HepG2 (cell line): ENCODE measurements around the gene CLUH. TPM values are rescaled to one million over a fixed set of nuclear protein-coding genes. Genes with fewer than 3 reads are reported as not detected.

ENCODE experiments used
- ATAC-seq: fragments of 200-7000 bp; cut with Tn5 transposase; 3 replicates; pipeline ENCODE4 v1.9.1; 2020; ENCODE audit warnings: mild to moderate bottlenecking, moderate library complexity
- BruUV-seq: library from RNA; stranded (reverse); fragments of 400-500 nt; replicated peaks from 2 replicates; lab custom pipeline; 2021; lab: Mats Ljungman, UMichigan
- CTCF ChIA-PET: fragments of 300-600 bp; formaldehyde crosslinking; extraction: SDS; loops from one replicate; lab custom pipeline; 2021; ENCODE audit warnings: low total read pairs, inconsistent platforms, low intra/inter-chr PET ratio; lab: Yijun Ruan, JAX
- POLR2A ChIA-PET: fragments of 350-600 bp; sonication (Branson Sonifier 250); formaldehyde crosslinking; loops from one replicate; lab custom pipeline; 2020; ENCODE audit warnings: antibody characterized with exemption, inconsistent platforms; lab: Yijun Ruan, JAX
- DNase-seq: peaks from one replicate; pipeline ENCODE4 v3.0.0-alpha.2; 2015; ENCODE audit warnings: low spot score
- FAIRE-seq: peaks from 3 replicates; lab custom pipeline; 2011; peaks lifted over from hg19 to GRCh38; lab: Jason Lieb, UNC
- H2AFZ ChIP-seq: one replicate; pipeline ENCODE4 v1.6.1; 2011; ENCODE audit warnings: low read length, inconsistent platforms
- H3K27ac ChIP-seq: fragments of 300-600 bp; 3 replicates; pipeline ENCODE4 v1.8.0; 2011; ENCODE audit warnings: mixed run types, mild to moderate bottlenecking, mixed read lengths, low read length, inconsistent platforms; ENCODE audit not compliant: insufficient read depth; ENCODE audit errors: extremely low read length
- H3K27me3 ChIP-seq, 2 experiments: fragments of 200-600 bp in 1 of 2; 2 replicates in 1 of 2; 3 replicates in 1 of 2; pipeline versions ENCODE4 v1.6.0 to v1.8.0; 2011; ENCODE audit warnings: low read length in 2 of 2, mild to moderate bottlenecking in 2 of 2, moderate library complexity in 2 of 2, inconsistent platforms in 1 of 2; ENCODE audit not compliant: insufficient read depth in 2 of 2, control insufficient read depth in 1 of 2
- H3K36me3 ChIP-seq, 2 experiments: fragments of 200-600 bp in 1 of 2; replicated peaks in 1 of 2; 2 replicates in 1 of 2; 3 replicates in 1 of 2; pipeline versions ENCODE4 v1.5.1 to v1.8.0; 2011; ENCODE audit warnings: low read length in 2 of 2, inconsistent platforms in 1 of 2; ENCODE audit not compliant: insufficient read depth in 2 of 2, control insufficient read depth in 1 of 2
- H3K4me1 ChIP-seq: 2 replicates; pipeline ENCODE4 v1.5.1; 2012; ENCODE audit warnings: low read length, inconsistent platforms; ENCODE audit not compliant: insufficient read depth
- H3K4me2 ChIP-seq: 2 replicates; pipeline ENCODE4 v1.6.0; 2011; ENCODE audit warnings: low read depth, low read length, inconsistent platforms
- H3K4me3 ChIP-seq, 3 experiments: fragments of 200-600 bp in 1 of 3; sonication (generic), shearing (Covaris generic) in 1 of 3; replicated peaks in 1 of 3; 2 replicates each; pipeline ENCODE4 v1.5.1; 2011 to 2016; ENCODE audit warnings: low read length in 3 of 3, inconsistent platforms in 2 of 3, low read depth in 2 of 3, mild to moderate bottlenecking in 2 of 3, control low read depth in 1 of 3, mixed read lengths in 1 of 3; ENCODE audit not compliant: insufficient read depth in 1 of 3
- H3K79me2 ChIP-seq: one replicate; pipeline ENCODE4 v1.6.1; 2011; ENCODE audit warnings: low read length, inconsistent platforms; ENCODE audit not compliant: insufficient read depth
- H3K9ac ChIP-seq: 2 replicates; pipeline ENCODE4 v1.6.0; 2011; ENCODE audit warnings: mild to moderate bottlenecking, low read depth, low read length, inconsistent platforms; ENCODE audit not compliant: insufficient read depth
- H3K9me3 ChIP-seq: 2 replicates; pipeline ENCODE4 v1.5.1; 2012; ENCODE audit warnings: mild to moderate bottlenecking, low read length
- H4K20me1 ChIP-seq: 2 replicates; pipeline ENCODE4 v1.6.0; 2011; ENCODE audit warnings: inconsistent platforms, mild to moderate bottlenecking, low read length, moderate library complexity; ENCODE audit not compliant: insufficient read depth
- REPIN1 ChIP-seq: sonication (generic); formaldehyde crosslinking; IDR thresholded peaks from 2 replicates; pipeline ENCODE4 v1.8.0; 2022; ENCODE audit warnings: missing genetic modification reagents, low read depth, mild to moderate bottlenecking, borderline replicate concordance
- RFXAP ChIP-seq: sonication (generic); formaldehyde crosslinking; IDR thresholded peaks from 2 replicates; pipeline ENCODE4 v1.4.0; 2020; ENCODE audit warnings: missing genetic modification reagents, borderline replicate concordance
- SRY ChIP-seq: sonication (generic); formaldehyde crosslinking; IDR thresholded peaks from 2 replicates; pipeline ENCODE4 v1.8.0; 2022; ENCODE audit warnings: mild to moderate bottlenecking, missing genetic modification reagents
- ZKSCAN1 ChIP-seq: fragments of 150-350 bp; IDR thresholded peaks from 2 replicates; pipeline ENCODE4 v1.6.1; 2014; ENCODE audit warnings: low read length
- ZNF543 ChIP-seq: sonication (generic); formaldehyde crosslinking; IDR thresholded peaks from 2 replicates; pipeline ENCODE4 v1.4.0; 2020; ENCODE audit warnings: mild to moderate bottlenecking, missing genetic modification reagents
- WGBS: methylation state at CpG from one replicate; pipeline ENCODE4 v1.1.6; 2017; ENCODE audit warnings: low lambda C conversion rate; 5-methylcytosine and 5-hydroxymethylcytosine counted together
- in situ Hi-C: cut with HindIII; loops from 2 replicates; pipeline ENCODE4 v1.10.0; 2017; ENCODE audit warnings: low pct_unique_long_range_greater_than_20kb; ENCODE audit not compliant: extremely low pct_ligation_motif_present
- intact Hi-C: fragments of 100-400 bp; cut with micrococcal nuclease; formaldehyde crosslinking; loops from one replicate; pipeline ENCODE4 v1.10.0; 2022; ENCODE audit not compliant: unreplicated experiment
- polyA plus RNA-seq, 8 experiments: library from polyadenylated mRNA; depleted of rRNA in 3 of 8; stranded (reverse) in 7 of 8; unstranded in 1 of 8; fragments of >200 nt; fragmentation: Illumina TruSeq in 4 of 8; extraction: Trizol in 4 of 8; gene quantifications; 2 replicates each; pipeline versions ENCODE4 v1.2.1 to v1.2.3, GENCODE V29; 2011 to 2016; ENCODE audit warnings: low read depth in 4 of 8, missing spikeins in 1 of 8, mixed read lengths in 1 of 8; ENCODE audit not compliant: insufficient read depth in 1 of 8
- total RNA-seq, 5 experiments: library from RNA; depleted of rRNA; stranded (reverse); fragments of >200 nt; fragmentation: Illumina TruSeq; extraction: Trizol; gene quantifications; 2 replicates each; pipeline ENCODE4 v1.2.3, GENCODE V29; 2016; ENCODE audit warnings: low read depth in 1 of 5
- TF ChIP-seq, protein P1 (sequence below): sonication (generic); formaldehyde crosslinking; IDR thresholded peaks from 2 replicates; pipeline ENCODE4 v1.9.0; 2021; ENCODE audit warnings: mild to moderate bottlenecking, missing genetic modification reagents

The CLUH gene
- total and polyA plus RNA-seq, 2 of the 13 experiments (the other 11 are each of a cell fraction or from before 2014, with no cell fraction given), result 30.9 to 60.5 TPM

DNA sequence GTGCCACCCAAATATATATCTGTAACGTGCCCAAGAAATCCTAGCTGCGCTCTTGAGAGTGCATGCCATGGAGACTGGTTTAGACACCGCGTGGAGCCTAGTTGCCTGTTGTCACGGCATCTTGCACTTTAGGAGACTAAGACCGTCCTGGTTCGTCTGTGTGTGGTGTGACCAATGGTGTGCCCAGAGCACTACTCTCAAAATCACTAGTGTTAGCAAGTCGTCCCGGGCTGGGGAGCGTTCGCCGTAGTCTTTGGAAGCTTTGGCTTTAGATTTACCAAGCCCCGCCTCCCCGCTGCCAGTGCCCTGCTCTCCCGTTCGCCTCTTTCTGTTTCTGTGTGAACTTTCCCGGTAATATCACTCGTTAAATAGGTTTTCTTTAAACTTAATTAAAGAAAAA, 27.0 kb downstream of the CLUH start:
- intact Hi-C loops, result no loop called here
- Histone ChIP-seq H3K79me2 (no peaks in the 10 kb centered on the region), H3K9ac (no peak overlapping the region), H3K9me3 (no peaks in the 10 kb centered on the region), H2AFZ (no peak overlapping the region), H3K27me3 (no peaks in the 10 kb centered on the region), H3K27ac (no peak overlapping the region), H3K36me3 (peaks cover 8 to 36% of the 10 kb centered on the region in 2 experiments; a peak in 4 of 5 replicates), H4K20me1 (peaks cover 6% of the 10 kb centered on the region; the same call in 1 of the 2 replicates), H3K4me1 (no peaks in the 10 kb centered on the region), H3K4me2 (no peak overlapping the region), H3K4me3 (no peak overlapping the region)
- POLR2A ChIA-PET, result interaction anchor here (1.0 kb wide), 1 partner anchor 26 kb away, joined by 3 read pairs; no protein-coding TSS in a partner anchor
- DNase-seq (no peak), ATAC-seq (no peak), FAIRE-seq (no peak)
- TF ChIP-seq, protein P1, sequence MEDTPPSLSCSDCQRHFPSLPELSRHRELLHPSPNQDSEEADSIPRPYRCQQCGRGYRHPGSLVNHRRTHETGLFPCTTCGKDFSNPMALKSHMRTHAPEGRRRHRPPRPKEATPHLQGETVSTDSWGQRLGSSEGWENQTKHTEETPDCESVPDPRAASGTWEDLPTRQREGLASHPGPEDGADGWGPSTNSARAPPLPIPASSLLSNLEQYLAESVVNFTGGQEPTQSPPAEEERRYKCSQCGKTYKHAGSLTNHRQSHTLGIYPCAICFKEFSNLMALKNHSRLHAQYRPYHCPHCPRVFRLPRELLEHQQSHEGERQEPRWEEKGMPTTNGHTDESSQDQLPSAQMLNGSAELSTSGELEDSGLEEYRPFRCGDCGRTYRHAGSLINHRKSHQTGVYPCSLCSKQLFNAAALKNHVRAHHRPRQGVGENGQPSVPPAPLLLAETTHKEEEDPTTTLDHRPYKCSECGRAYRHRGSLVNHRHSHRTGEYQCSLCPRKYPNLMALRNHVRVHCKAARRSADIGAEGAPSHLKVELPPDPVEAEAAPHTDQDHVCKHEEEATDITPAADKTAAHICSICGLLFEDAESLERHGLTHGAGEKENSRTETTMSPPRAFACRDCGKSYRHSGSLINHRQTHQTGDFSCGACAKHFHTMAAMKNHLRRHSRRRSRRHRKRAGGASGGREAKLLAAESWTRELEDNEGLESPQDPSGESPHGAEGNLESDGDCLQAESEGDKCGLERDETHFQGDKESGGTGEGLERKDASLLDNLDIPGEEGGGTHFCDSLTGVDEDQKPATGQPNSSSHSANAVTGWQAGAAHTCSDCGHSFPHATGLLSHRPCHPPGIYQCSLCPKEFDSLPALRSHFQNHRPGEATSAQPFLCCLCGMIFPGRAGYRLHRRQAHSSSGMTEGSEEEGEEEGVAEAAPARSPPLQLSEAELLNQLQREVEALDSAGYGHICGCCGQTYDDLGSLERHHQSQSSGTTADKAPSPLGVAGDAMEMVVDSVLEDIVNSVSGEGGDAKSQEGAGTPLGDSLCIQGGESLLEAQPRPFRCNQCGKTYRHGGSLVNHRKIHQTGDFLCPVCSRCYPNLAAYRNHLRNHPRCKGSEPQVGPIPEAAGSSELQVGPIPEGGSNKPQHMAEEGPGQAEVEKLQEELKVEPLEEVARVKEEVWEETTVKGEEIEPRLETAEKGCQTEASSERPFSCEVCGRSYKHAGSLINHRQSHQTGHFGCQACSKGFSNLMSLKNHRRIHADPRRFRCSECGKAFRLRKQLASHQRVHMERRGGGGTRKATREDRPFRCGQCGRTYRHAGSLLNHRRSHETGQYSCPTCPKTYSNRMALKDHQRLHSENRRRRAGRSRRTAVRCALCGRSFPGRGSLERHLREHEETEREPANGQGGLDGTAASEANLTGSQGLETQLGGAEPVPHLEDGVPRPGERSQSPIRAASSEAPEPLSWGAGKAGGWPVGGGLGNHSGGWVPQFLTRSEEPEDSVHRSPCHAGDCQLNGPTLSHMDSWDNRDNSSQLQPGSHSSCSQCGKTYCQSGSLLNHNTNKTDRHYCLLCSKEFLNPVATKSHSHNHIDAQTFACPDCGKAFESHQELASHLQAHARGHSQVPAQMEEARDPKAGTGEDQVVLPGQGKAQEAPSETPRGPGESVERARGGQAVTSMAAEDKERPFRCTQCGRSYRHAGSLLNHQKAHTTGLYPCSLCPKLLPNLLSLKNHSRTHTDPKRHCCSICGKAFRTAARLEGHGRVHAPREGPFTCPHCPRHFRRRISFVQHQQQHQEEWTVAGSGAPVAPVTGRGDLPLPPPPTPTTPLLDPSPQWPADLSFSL (CRISPR knock-in tag), result no peak
- TF ChIP-seq SRY (CRISPR knock-in tag) (no peak), ZNF543 (CRISPR knock-in tag) (no peak), RFXAP (no peak), REPIN1 (CRISPR knock-in tag) (no peak), ZKSCAN1 (no peak)
- in situ Hi-C loops, result no loop called here
- WGBS, result 96% methylated on average over 18 of the region's 18 CpGs
- CTCF ChIA-PET, result no interaction called here
- BruUV-seq, result no TSS peak
